Activated CD4-positive, alpha-beta T cell treated with anti-CD3 and anti-CD28 coated beads, Interleukin-2, amount 10 ng/mL, durations not matched to agents 7 days and 5 days (primary cell): ENCODE data around the gene SNRPD1. TPM values are rescaled to one million over a fixed set of nuclear protein-coding genes. Genes with fewer than 3 reads are reported as not detected.
"Not testable (repeated sequence)": the region's sequence is repeated elsewhere in the genome, so short reads cannot be mapped to it uniquely, and the experiment has no call there.

Source experiments
- CTCF ChIA-PET: fragments of 350-600 bp; sonication (Branson Sonifier 250); formaldehyde crosslinking; loops from one replicate; lab custom pipeline; 2021; ENCODE audit warnings: antibody characterized with exemption; lab: Charles Lee
- POLR2A ChIA-PET: fragments of 350-600 bp; sonication (Branson Sonifier 250); formaldehyde crosslinking; loops from one replicate; lab custom pipeline; 2021; ENCODE audit warnings: antibody characterized with exemption; lab: Charles Lee
- DNase-seq: peaks from one replicate; pipeline ENCODE4 v3.0.0-alpha.2; 2020
- H3K27ac Mint-ChIP-seq: one replicate; pipeline ENCODE4 v1.8.0; 2021; ENCODE audit warnings: mild to moderate bottlenecking, moderate library complexity, mixed read lengths
- H3K27me3 Mint-ChIP-seq: one replicate; pipeline ENCODE4 v1.8.0; 2021; ENCODE audit warnings: mixed read lengths
- H3K36me3 Mint-ChIP-seq: one replicate; pipeline ENCODE4 v1.8.0; 2021; ENCODE audit warnings: low read depth, mixed read lengths
- H3K4me1 Mint-ChIP-seq: one replicate; pipeline ENCODE4 v1.8.0; 2021; ENCODE audit warnings: mixed read lengths
- H3K4me3 Mint-ChIP-seq: one replicate; pipeline ENCODE4 v1.8.0; 2021; ENCODE audit warnings: mild to moderate bottlenecking, moderate library complexity, mixed read lengths
- H3K9me3 Mint-ChIP-seq: one replicate; pipeline ENCODE4 v1.8.0; 2021; ENCODE audit warnings: mixed read lengths
- total RNA-seq, 2 experiments: library from RNA; stranded (reverse); gene quantifications; one replicate each; pipeline ENCODE4 v1.2.3, GENCODE V29; 2021

Gene SNRPD1
- total RNA-seq = 100 to 1,000 TPM in 1 of 2 experiments, 10 to 100 TPM in 1; 69.7 to 101 TPM

GRCh38 chr18:21612125-21613039, at the start of gene SNRPD1:
TSS of gene SNRPD1 (plus strand) at chr18:21612314. CDS start at chr18:21612430, 116 bp downstream.
- POLR2A ChIA-PET = interaction anchor here (0.6 to 1.9 kb wide), 2 partner anchors 12 to 74 kb away, joined by 4 to 12 read pairs; partner anchors contain the start of gene ESCO1
- peak; percentile 88 for DNase-seq
- Mint-ChIP-seq H3K36me3 (peaks cover 37% of the 10 kb centered on the region), H3K4me3 (peak within 1 kb of the TSS; percentile 98), H3K9me3 (no peaks in the 10 kb centered on the region), H3K27me3 (no peaks in the 10 kb centered on the region), H3K27ac (peak within 1 kb of the TSS; percentile 100), H3K4me1 (peaks cover 35% of the 10 kb centered on the region)
- CTCF ChIA-PET = interaction anchor here (0.6 to 7.4 kb wide), 14 partner anchors 9 to 130 kb away, joined by 3 to 139 read pairs (median 4); partner anchors contain the start of genes ABHD3 and ESCO1

- POLR2A ChIA-PET = no interaction called here
- Mint-ChIP-seq H3K4me3 (no peak overlapping the region), H3K9me3 (no peaks in the 10 kb centered on the region), H3K4me1 (peaks cover 4% of the 10 kb centered on the region), H3K27ac (peak overlapping the region; percentile 11), H3K27me3 (no peaks in the 10 kb centered on the region), H3K36me3 (peaks cover 59% of the 10 kb centered on the region)
- CTCF ChIA-PET = no interaction called here
- no peak for DNase-seq
These were observed 40.3 kb upstream of the SNRPD1 start for GRCh38 chr18:21571772-21572171.

DNA sequence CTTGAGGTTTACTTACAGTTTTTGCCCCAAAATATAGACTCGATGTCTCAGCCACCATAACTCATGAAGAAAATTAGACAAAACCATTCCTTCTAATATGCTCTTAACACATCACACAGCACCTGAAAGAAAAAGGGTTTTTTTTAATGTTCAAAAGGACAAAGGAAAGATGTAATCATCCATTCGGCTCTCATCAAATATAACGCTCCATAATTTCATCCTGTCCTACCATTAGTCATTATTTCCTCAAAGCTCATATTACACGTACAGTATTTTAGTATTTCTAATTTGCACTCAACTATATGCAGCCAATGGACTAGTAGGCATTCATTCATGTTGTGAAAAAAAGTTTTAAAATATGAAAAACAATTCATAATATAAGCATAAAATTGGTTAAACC, 36.5 kb upstream of the SNRPD1 start:
- H3K4me1 Mint-ChIP-seq = peaks cover 8% of the 10 kb centered on the region
- H3K9me3 Mint-ChIP-seq = no peaks in the 10 kb centered on the region
- no peaks in the 10 kb centered on the region for H3K27me3 Mint-ChIP-seq
- ChIA-PET POLR2A (no interaction called here), CTCF (interaction anchor here (3.4 kb wide), 1 partner anchor 25 kb away, joined by 12 read pairs; the partner anchor contains the start of gene ESCO1)
- H3K4me3 Mint-ChIP-seq = no peak overlapping the region
- no peak for DNase-seq
- H3K36me3 Mint-ChIP-seq = peaks cover 57% of the 10 kb centered on the region
- H3K27ac Mint-ChIP-seq = no peak overlapping the region

GRCh38 chr18:21584391-21584790, 27.7 kb upstream of the SNRPD1 start:
- peaks cover under 1% of the 10 kb centered on the region for H3K4me1 Mint-ChIP-seq
- H3K27me3 Mint-ChIP-seq = no peaks in the 10 kb centered on the region
- H3K9me3 Mint-ChIP-seq = peaks cover 2% of the 10 kb centered on the region
- no peak overlapping the region for H3K27ac Mint-ChIP-seq
- H3K36me3 Mint-ChIP-seq = peaks cover 7% of the 10 kb centered on the region
- CTCF ChIA-PET = no interaction called here
- no peak overlapping the region for H3K4me3 Mint-ChIP-seq
- no peak for DNase-seq
- POLR2A ChIA-PET = no interaction called here

DNA sequence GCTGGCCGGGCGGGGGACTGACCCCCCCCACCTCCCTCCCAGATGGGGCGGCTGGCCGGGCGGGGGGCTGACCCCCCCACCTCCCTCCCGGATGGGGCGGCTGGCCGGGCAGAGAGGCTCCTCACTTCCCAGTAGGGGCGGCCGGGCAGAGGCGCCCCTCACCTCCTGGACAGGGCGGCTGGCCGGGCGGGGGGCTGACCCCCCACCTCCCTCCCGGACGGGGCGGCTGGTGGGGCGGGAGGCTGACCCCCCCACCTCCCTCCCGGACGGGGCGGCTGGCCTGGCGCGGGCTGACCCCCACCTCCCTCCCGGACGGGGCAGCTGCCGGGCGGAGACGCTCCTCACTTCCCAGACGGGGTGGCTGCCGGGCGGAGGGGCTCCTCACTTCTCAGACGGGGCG, 19.8 kb upstream of the SNRPD1 start:
- H3K9me3 Mint-ChIP-seq, H3K27me3 Mint-ChIP-seq, DNase-seq, H3K4me3 Mint-ChIP-seq, CTCF ChIA-PET, H3K27ac Mint-ChIP-seq, POLR2A ChIA-PET: not testable (repeated sequence)
- H3K36me3 Mint-ChIP-seq = peaks cover 26% of the 10 kb centered on the region
- peaks cover 17% of the 10 kb centered on the region for H3K4me1 Mint-ChIP-seq

GRCh38 chr18:21593540-21594257, 18.4 kb upstream of the SNRPD1 start:
- Mint-ChIP-seq H3K36me3 (peaks cover 26% of the 10 kb centered on the region), H3K4me1 (peaks cover 24% of the 10 kb centered on the region), H3K27me3 (no peaks in the 10 kb centered on the region), H3K9me3 (peaks cover 7% of the 10 kb centered on the region), H3K27ac (no peak overlapping the region), H3K4me3 (no peak overlapping the region)
- POLR2A ChIA-PET = no interaction called here
- no peak for DNase-seq
- CTCF ChIA-PET = interaction anchor here (0.6 kb wide), 1 partner anchor 12 kb away, joined by 4 read pairs; no protein-coding TSS in a partner anchor

DNA sequence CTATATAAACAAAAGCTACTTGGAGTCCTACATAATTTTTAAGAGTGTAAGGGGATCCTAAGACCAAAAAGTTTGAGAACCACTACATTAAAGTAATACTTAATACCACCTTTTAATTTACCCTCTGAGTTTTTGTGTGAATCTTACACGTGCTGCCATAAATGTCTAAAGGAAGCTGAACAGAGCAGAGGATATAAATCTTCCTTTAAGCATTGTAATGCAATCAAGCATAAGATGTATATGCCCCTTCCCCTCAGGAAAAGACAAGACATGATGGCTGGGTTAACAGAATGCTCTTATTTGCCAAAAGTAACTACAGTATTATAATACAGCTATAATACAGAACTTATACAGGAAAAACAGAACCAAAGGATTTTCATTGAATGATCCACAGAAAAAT, 14.5 kb upstream of the SNRPD1 start:
- Mint-ChIP-seq H3K27ac (no peak overlapping the region), H3K4me3 (no peak overlapping the region), H3K36me3 (peaks cover 10% of the 10 kb centered on the region), H3K9me3 (peaks cover 2% of the 10 kb centered on the region), H3K4me1 (peaks cover 37% of the 10 kb centered on the region), H3K27me3 (no peaks in the 10 kb centered on the region)
- ChIA-PET CTCF (interaction anchor here (0.8 to 8.9 kb wide), 3 partner anchors 14 to 29 kb away, joined by 3 to 139 read pairs (median 4); partner anchors contain the start of gene SNRPD1), POLR2A (interaction anchor here (0.7 kb wide), 1 partner anchor 38 kb away, joined by 4 read pairs; no protein-coding TSS in a partner anchor)
- DNase-seq = no peak

GRCh38 chr18:21598726-21599584, 13.2 kb upstream of the SNRPD1 start:
- Mint-ChIP-seq H3K27ac (peak overlapping the region; percentile 99), H3K27me3 (no peaks in the 10 kb centered on the region), H3K4me1 (peaks cover 34% of the 10 kb centered on the region), H3K4me3 (peak overlapping the region; percentile 91), H3K9me3 (peaks cover under 1% of the 10 kb centered on the region), H3K36me3 (peaks cover 7% of the 10 kb centered on the region)
- ChIA-PET CTCF (interaction anchor here (1.5 to 8.9 kb wide), 4 partner anchors 9 to 19 kb away, joined by 3 to 139 read pairs (median 24); partner anchors contain the start of gene SNRPD1), POLR2A (no interaction called here)
- DNase-seq = no peak

- Mint-ChIP-seq H3K36me3 (peaks cover 3% of the 10 kb centered on the region), H3K27me3 (peaks cover 2% of the 10 kb centered on the region), H3K4me3 (peak overlapping the region; percentile 91), H3K27ac (peak overlapping the region; percentile 99), H3K9me3 (no peaks in the 10 kb centered on the region), H3K4me1 (peaks cover 30% of the 10 kb centered on the region)
- ChIA-PET POLR2A (interaction anchor here (0.6 to 1.6 kb wide), 2 partner anchors 12 to 14 kb away, joined by 3 to 12 read pairs; partner anchors contain the start of gene SNRPD1), CTCF (interaction anchor here (0.6 to 8.9 kb wide), 35 partner anchors 10 to 1666 kb away, joined by 3 to 139 read pairs (median 4); partner anchors contain the start of genes ABHD3, MIB1 and SNRPD1)
- peak; percentile 18 for DNase-seq
These were observed 12.3 kb upstream of the SNRPD1 start for GRCh38 chr18:21599585-21600525.

- DNase-seq = peak; percentile 95
- Mint-ChIP-seq H3K27ac (peak within 1 kb of the TSS; percentile 99), H3K4me1 (peaks cover 30% of the 10 kb centered on the region), H3K36me3 (peaks cover 3% of the 10 kb centered on the region), H3K27me3 (peaks cover 4% of the 10 kb centered on the region), H3K4me3 (peak within 1 kb of the TSS; percentile 91), H3K9me3 (no peaks in the 10 kb centered on the region)
- POLR2A ChIA-PET = interaction anchor here (0.6 to 1.6 kb wide), 2 partner anchors 12 to 15 kb away, joined by 3 to 12 read pairs; partner anchors contain the start of gene SNRPD1
- CTCF ChIA-PET = interaction anchor here (0.6 to 8.9 kb wide), 38 partner anchors 10 to 1665 kb away, joined by 3 to 139 read pairs (median 4); partner anchors contain the start of genes ABHD3, MIB1, ROCK1 and SNRPD1
These were observed 11.3 kb upstream of the SNRPD1 start, which contains the start of gene ESCO1 for GRCh38 chr18:21600526-21601410. TSS of gene ESCO1 (minus strand) at chr18:21600704. CDS start at chr18:21574843, 25,861 bp downstream.
